Cardiac ventricle fibroblast (primary cell): ENCODE data around the gene MYO7A. TPM values are rescaled to one million over a fixed set of nuclear protein-coding genes. Genes with fewer than 3 reads are reported as not detected.

Source experiments
- total RNA-seq: library from RNA; depleted of rRNA; stranded (reverse); fragments of >200 nt; gene quantifications from 2 replicates; pipeline ENCODE4 v1.2.3, GENCODE V29; 2015

The MYO7A gene
- 0.24 and 0.56 TPM in 2 replicates for total RNA-seq

DNA sequence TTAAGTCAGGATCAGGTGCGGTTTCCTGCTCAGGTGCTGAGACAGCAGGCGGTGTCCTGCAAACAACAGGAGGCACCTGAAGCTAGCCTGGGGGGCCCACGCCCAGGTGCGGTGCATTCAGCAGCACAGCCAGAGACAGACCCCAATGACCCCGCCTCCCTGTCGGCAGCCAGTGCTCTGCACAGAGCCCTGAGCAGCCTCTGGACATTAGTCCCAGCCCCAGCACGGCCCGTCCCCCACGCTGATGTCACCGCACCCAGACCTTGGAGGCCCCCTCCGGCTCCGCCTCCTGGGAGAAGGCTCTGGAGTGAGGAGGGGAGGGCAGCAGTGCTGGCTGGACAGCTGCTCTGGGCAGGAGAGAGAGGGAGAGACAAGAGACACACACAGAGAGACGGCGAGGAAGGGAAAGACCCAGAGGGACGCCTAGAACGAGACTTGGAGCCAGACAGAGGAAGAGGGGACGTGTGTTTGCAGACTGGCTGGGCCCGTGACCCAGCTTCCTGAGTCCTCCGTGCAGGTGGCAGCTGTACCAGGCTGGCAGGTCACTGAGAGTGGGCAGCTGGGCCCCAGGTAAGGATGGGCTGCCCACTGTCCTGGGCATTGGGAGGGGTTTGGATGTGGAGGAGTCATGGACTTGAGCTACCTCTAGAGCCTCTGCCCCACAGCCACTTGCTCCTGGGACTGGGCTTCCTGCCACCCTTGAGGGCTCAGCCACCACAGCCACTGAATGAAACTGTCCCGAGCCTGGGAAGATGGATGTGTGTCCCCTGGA, at the start of gene MYO7A:
Gene MYO7A, plus strand, starts transcription at position 327 of the 772 bp plus-strand sequence. CDS start 2,389 bp downstream, outside the sequence.

DNA sequence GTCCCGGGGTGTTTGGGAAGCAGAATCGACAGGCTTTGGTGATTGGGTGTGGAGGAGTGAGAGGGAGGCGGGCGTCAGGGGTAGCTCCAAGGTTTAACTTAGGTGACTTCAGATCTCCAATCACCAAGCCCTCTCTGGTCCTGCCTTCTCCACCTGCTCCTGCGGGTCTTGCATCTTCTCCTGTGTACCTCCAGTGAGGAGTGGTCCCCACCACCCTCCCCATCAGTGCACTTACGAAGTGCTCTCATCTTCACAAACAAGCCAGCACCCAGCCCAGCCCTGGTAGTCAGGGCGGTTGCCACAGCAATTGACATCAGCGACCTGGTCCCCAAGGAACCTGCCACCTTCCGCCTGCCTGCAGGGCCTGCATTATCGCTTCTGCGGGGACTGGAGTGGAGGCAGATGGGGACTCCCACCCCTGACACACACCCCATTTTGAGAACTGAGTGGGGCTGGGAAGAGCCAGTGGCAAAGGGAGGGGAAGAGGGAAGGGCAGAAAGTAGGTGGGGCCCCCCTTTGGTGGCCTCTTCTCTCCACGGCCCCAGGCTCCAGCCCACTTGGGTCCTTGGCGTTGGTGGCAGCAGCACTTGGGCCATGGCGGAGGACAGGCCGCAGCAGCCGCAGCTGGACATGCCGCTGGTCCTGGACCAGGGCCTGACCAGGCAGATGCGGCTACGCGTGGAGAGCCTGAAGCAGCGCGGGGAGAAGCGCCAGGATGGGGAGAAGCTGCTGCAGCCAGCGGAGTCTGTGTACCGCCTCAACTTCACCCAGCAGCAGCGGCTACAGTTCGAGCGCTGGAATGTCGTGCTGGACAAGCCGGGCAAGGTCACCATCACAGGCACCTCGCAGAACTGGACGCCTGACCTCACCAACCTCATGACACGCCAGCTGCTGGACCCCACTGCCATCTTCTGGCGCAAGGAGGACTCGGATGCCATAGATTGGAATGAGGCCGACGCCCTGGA, 25.5 kb upstream of the MYO7A start, which contains the start of gene OMP:
Gene OMP, plus strand, starts transcription at position 595 of the 965 bp plus-strand sequence. Its CDS starts 0 bp downstream, at position 595.

Other genes with a start within 250 kb of the MYO7A start
- gene B3GNT6, start 93.8 kb upstream of the MYO7A start, total RNA-seq: not detected in 2 replicates
- 26.6 and 31.7 TPM in 2 replicates for gene CAPN5, start 61.3 kb upstream of the MYO7A start, total RNA-seq
- gene OMP, start 25.4 kb upstream of the MYO7A start, total RNA-seq: not detected in 2 replicates
- not detected in 2 replicates for gene GDPD4, start 173.4 kb downstream of the MYO7A start, total RNA-seq